GM12875 (cell line): Measurements from ENCODE around the gene GRIP2.

Experiments used
- H3K4me3 ChIP-seq: one replicate; pipeline ENCODE4 v1.5.1; 2011; ENCODE audit warnings: low read depth, low read length, control low read depth
- CTCF ChIP-seq: IDR thresholded peaks from 2 replicates; pipeline ENCODE4 v1.5.1; 2011; ENCODE audit warnings: low read depth, mild to moderate bottlenecking, control low read depth, inconsistent platforms, low read length, moderate library complexity, borderline replicate concordance; ENCODE audit not compliant: insufficient read depth

The GRIP2 gene

DNA sequence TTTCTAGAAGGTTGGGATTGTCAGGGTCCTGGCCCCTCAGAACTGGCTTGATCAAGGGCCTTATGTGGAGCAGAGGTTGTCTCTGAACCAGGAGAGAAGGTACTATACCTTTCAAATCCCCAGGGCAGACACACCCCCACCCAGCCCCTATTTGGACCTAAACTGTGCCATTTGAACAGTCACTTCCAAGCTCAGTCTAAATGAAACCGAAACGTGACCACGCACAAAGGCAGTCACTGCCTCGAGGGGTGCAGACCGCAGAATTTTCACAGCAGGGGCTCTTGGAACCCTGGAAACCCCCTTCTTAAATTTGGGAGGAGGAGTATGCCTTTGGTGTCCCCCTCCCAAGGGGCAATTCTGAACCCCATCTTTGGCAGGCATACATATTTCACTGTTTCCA lies 53.7 kb downstream of the GRIP2 start:
- no peak overlapping the region for H3K4me3 ChIP-seq
- TF ChIP-seq CTCF: no peak

DNA sequence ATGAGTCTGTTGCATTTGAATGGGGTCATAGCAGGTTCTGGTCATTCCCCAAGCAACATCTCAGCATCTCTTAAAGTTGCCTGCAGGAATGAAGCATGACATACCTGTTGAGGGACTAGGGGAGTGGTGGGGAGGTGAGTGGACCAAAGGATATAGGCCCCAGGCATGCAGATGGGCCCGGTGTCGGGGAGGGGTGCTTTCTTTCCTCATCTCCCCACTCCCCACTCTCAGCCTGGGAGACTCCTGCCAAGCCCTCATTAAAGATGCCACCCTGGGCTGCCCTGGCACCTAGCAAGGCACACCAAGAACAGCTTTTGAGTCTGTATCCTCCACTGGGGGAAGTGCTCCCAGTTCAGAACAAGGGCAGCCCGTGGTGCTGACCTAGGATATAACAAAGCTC lies 54.2 kb downstream of the GRIP2 start:
- TF ChIP-seq CTCF: no peak
- H3K4me3 ChIP-seq: no peak overlapping the region

DNA sequence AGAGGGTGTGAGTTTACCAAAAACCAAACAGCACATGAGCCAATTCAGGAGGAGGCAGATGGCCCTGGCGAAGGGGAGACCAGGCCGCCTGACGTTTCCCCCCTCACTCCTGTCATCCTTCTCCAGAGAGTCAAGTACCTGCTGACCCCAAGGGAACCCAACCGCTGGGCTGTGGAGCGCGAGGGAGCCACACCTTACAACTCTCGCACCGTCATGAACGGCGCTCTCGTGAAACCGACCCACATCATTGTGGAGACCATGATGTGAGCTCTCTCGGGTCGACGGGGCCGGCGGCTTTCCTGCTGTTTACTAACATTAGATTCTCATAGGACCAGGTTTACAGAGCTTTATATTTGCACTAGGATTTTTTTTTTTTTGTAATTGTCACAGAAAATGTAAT lies 55.4 kb downstream of the GRIP2 start:
- TF ChIP-seq CTCF: no peak
- H3K4me3 ChIP-seq: no peak overlapping the region

DNA sequence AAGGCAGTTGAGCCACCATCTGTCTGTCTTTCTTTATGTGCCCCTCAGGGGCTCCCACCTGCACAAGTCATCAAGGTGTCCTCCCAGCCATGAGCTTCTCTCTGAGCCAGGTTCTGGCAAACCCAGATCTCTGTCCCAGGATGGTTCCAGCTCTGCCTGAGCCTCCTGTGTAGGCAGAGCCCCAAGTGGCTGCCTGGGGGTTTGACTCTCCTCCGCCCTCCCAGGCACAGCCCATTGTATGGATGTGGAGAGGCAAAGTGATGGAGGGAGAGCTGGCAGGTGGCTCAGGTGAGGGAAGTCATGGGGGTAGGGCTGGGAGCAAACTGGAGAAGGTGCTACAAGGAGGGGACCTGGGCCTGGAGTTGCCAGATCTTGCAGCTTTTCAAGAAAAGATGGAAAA lies 56.9 kb downstream of the GRIP2 start:
- TF ChIP-seq CTCF: no peak
- H3K4me3 ChIP-seq: no peak overlapping the region

DNA sequence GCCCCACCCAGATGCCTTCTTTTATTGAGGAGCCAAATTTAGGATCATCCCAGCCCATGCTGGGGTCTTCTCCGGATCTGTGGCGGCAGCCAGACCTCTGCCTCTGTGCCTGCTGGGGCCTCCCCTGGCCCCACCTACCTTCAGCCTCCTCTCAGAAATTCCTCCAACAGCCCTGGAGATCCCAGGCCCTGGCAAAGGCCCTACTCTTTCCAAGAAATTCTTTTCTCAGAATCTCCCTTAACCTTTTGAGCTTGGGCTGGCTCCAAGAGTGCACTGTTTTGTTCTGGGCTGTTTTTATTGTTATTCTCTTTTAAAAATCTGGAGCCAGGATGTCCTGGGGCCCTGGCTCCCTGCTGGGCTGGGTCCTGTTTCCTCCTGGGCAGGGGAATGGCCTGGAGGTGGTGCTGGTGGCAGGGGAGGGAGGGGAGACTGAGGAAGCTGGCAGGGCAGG lies 57.8 kb downstream of the GRIP2 start:
- no peak overlapping the region for H3K4me3 ChIP-seq
- no peak for TF ChIP-seq CTCF

DNA sequence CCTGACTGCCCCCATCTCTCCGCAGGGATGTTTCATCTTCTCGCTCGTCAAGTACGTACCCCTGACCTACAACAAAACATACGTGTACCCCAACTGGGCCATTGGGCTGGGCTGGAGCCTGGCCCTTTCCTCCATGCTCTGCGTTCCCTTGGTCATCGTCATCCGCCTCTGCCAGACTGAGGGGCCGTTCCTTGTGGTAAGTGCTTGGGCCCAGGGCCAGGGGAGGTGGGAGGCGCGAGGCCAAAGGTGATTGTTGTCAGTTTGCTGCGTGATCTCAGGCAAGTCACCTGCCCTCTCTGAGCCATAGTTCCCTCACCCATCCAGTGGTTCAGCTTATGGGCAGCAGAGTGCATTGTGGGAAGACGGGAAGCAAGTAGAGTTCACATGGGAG lies 58.5 kb downstream of the GRIP2 start:
- TF ChIP-seq CTCF: no peak

GRCh38 chr3:14481018-14481645 lies 59.0 kb downstream of the GRIP2 start:
- TF ChIP-seq CTCF: no peak
- no peak overlapping the region for H3K4me3 ChIP-seq

More for the DNA sequence above, 58.5 kb downstream of the GRIP2 start:
- H3K4me3 ChIP-seq: no peak overlapping the region
